GM21825 (cell line): ENCODE data around the gene LIFR.

ENCODE experiments used
- ATAC-seq: cut with Tn5 transposase; IDR thresholded peaks from one replicate; pipeline ENCODE4 v1.9.1; 2021; ENCODE audit warnings: mild to moderate bottlenecking, moderate library complexity; ENCODE audit not compliant: unreplicated experiment

The LIFR gene

GRCh38 chr5:38446029-38446522 lies 110.4 kb downstream of the LIFR start:
- ATAC-seq: no peak

GRCh38 chr5:38445374-38446028 lies 110.9 kb downstream of the LIFR start:
- no peak for ATAC-seq

- no peak for ATAC-seq
Measured at GRCh38 chr5:38443390-38443789, 113.1 kb downstream of the LIFR start.

GRCh38 chr5:38442247-38442573 lies 114.2 kb downstream of the LIFR start:
- no peak for ATAC-seq

- ATAC-seq: peak; percentile 100
Measured at GRCh38 chr5:38441453-38442246, 114.8 kb downstream of the LIFR start.

- ATAC-seq: no peak
Measured at GRCh38 chr5:38438757-38439156, 117.7 kb downstream of the LIFR start.

- no peak for ATAC-seq
Measured at GRCh38 chr5:38434966-38435705, 121.3 kb downstream of the LIFR start.

- ATAC-seq: no peak
Measured at GRCh38 chr5:38433160-38433861, 123.1 kb downstream of the LIFR start.

GRCh38 chr5:38431242-38431853 lies 125.1 kb downstream of the LIFR start:
- ATAC-seq: no peak

- ATAC-seq: no peak
Measured at GRCh38 chr5:38426986-38427950, 129.2 kb downstream of the LIFR start.

- no peak for ATAC-seq
Measured at GRCh38 chr5:38426490-38426889, 130.0 kb downstream of the LIFR start.
